Neural progenitor cell (in vitro differentiated cells): ENCODE data around the gene DOCK3.

Experiments
- EZH2 ChIP-seq: fragments of 200-600 bp; sonication (generic); IDR thresholded peaks from 2 replicates; pipeline ENCODE4 v1.6.1; 2017; ENCODE audit warnings: antibody characterized with exemption, mild to moderate bottlenecking, moderate library complexity
- TF ChIP-seq, protein P1 (sequence below): fragments of 200-600 bp; sonication (generic); IDR thresholded peaks from 2 replicates; pipeline ENCODE4 v1.5.1; 2017; ENCODE audit warnings: antibody characterized with exemption, mild to moderate bottlenecking

DNA sequence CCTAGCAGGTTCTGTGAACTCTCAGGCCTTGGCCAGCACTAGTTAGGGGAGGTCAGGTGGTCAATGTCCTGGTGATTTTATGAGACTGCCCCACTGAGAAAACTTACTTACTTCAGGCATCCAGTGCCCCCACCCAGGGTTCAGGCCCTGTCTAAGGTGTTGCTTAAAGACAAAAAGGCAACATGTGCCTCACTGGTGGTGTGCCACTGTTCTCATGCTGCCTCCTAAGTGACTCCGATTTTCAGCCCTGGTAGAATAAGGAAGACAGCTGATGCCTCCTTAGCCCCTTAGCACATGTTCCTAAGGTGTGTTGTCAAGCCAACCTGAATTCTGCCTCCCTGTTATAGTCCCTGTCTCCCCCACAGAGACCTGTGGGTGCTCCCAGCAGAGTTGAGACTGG is 721.7 kb downstream of the DOCK3 start:
- TF ChIP-seq, protein P1, sequence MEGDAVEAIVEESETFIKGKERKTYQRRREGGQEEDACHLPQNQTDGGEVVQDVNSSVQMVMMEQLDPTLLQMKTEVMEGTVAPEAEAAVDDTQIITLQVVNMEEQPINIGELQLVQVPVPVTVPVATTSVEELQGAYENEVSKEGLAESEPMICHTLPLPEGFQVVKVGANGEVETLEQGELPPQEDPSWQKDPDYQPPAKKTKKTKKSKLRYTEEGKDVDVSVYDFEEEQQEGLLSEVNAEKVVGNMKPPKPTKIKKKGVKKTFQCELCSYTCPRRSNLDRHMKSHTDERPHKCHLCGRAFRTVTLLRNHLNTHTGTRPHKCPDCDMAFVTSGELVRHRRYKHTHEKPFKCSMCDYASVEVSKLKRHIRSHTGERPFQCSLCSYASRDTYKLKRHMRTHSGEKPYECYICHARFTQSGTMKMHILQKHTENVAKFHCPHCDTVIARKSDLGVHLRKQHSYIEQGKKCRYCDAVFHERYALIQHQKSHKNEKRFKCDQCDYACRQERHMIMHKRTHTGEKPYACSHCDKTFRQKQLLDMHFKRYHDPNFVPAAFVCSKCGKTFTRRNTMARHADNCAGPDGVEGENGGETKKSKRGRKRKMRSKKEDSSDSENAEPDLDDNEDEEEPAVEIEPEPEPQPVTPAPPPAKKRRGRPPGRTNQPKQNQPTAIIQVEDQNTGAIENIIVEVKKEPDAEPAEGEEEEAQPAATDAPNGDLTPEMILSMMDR = no peak
- no peak for TF ChIP-seq EZH2
